HG03575 (cell line): ENCODE results near the gene MDN1.

Source experiments
- ATAC-seq: cut with Tn5 transposase; IDR thresholded peaks from one replicate; pipeline ENCODE4 v1.9.1; 2021; ENCODE audit not compliant: unreplicated experiment, insufficient number of reproducible peaks, low FRiP score; ENCODE audit errors: extremely low read depth

The MDN1 gene

DNA sequence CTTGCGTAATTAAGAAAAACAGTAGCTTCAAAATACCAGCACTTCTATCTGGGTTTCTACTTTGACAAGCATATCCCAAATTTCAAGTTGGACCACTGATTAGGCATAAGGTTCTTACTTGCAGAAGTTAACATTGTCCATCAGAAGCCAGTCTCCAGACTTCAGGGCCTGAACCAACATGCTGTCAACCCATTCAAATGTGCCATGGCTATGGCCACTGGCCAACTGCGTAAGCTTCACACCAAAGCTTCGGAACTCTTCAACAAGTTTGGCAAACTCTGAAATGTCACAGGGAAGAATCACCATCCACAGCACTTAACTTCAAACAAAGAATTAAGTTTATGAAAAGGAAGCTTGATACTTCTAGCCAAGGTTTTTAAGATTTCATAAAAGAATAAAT lies 103.1 kb downstream of the MDN1 start:
- no peak for ATAC-seq

DNA sequence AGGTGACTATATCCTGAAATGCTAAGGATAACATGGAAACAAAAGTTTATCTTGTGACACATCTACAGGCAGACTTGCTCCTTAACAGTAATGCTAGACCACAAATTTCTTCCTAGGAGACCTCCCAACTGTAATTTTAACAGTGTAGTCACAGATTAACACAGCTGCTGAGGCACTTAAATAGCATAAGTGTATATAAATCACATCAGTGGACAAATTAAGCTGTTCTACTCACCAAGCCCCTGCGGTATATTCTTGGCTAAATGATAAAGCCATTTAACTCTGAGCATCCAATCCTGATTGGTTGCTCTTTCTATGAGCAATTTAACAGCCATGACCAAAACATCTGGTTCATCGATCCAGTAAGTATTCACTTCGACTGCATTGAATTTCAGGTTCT lies 107.8 kb downstream of the MDN1 start:
- ATAC-seq, result no peak

DNA sequence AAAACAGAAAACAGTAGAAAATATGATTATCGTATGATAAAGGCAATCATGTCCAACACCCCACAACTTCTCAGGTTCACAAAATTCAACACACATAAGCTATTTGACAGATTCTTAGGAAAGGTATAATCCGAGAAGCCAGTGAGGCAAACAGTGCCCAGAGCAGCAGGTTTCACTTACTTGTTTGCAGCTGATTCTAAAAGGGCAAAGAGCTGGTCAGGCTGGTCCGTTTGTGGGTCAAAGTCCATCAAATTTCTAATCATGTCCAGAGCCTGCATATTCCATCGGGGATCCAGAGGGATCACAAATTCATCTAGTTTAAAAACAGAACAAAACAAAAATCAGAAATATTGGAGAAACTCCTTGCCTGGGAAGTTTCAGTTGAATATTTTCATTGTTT lies 111.3 kb downstream of the MDN1 start:
- ATAC-seq, result no peak

DNA sequence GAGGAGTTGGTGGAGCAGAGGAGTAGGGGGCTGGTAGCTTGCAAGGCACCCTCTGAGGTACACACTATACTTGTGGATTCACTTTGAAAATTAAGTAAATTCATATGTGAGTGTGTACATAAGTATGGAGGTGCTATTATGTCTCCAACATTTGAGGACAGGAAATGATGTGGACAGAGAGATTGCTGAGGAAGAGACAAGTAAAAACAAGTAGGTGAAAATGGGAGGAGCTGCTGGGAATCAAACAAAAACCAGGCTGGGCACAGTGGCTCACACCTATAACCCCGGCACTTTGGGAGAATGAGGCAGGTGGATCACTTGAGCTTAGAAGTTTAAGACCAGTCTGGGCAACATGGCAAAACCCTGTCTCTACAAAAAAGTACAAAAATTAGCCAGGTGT lies 111.8 kb downstream of the MDN1 start:
- no peak for ATAC-seq

DNA sequence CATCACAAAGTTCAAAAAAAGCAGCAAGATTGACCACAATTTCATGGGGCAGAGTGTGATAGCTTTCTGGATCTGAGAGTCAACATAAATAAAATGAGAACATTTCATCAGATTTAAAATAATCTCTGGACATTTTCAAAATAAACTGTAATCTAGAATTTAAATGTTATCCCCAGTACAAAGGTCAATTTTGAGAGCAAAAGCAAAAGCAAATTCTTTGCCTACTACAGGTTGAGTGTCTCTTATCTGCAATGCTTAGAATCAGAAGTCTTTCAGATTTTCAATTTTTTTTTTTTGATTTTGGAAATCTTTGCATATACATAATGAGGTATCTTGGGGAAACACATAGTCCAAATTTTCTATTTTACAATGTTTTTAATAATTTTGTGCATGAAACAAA lies 113.5 kb downstream of the MDN1 start:
- ATAC-seq, result no peak

DNA sequence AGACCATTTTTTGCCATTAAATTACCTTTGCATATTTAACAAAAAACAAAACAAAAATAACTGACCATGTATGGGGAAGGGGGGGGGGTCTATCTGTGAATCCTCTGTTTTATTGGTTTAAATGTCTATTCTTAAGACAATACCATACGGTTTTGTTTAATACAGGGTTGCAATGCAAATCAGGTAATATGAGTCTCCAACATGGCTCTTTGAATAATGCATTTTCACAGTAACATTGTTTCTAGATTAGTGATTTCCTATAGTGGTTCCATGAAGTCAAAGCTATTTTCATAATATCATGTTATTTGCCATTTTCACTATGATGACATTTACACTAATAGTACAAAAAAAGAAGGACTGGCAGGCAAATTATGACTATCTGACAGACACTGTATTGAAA lies 116.3 kb downstream of the MDN1 start:
- ATAC-seq, result no peak

DNA sequence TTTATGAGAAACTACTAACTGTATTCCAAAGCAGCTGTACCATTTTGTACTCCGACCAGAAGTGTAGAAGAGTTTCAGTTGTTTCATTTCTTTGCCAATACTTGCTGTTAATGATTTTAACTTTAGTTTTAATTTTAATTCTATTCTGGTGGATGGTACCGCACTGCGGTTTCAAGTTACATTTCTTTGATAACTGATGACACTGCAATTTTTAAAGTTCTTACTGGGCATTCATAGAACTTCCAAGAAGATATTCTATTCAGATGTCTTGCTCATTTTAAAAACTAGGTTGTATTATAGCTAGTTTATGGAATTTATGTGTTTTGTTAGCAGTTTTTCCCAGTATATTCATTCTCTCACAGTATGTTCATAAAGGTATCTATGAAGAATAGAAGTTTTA lies 117.2 kb downstream of the MDN1 start:
- ATAC-seq, result no peak

DNA sequence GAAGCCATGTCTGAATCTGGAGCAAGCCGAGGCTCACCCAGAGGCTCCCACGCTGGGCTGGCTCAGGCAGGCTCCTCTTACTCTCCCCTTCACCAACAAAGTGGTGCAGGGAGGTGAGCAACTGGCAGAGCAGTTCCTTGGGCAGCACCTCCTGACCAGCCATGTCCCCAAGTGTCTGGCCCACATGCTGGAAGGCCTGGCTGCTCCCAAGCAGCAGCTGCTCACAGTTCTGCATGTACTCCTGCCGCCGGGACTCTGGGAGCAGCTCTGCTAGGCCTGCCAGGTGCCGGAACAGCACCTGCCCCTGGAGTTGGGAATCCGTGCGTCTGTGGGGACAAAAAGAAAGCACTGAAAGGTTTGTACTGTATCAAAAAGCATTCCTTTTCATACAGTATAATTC lies 123.9 kb downstream of the MDN1 start:
- no peak for ATAC-seq

DNA sequence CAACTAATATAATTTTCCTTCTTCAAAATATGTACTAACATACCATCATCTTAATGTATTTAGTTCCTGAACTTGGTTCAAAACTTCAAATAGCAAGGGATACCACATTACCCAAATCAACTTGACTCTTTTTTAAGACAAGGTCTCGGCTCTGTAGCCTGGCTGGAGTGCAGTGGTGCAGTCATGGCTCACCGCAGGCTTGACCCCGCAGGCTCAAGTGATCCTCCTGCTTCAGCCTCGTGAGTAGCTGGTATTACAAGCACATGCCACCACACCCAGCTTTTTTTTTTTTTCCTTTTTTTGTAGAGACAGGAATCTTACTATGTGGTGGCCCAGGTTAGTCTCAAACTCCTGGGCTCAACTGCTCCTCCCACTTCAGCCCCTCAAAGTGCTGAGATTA lies 125.2 kb downstream of the MDN1 start:
- no peak for ATAC-seq

DNA sequence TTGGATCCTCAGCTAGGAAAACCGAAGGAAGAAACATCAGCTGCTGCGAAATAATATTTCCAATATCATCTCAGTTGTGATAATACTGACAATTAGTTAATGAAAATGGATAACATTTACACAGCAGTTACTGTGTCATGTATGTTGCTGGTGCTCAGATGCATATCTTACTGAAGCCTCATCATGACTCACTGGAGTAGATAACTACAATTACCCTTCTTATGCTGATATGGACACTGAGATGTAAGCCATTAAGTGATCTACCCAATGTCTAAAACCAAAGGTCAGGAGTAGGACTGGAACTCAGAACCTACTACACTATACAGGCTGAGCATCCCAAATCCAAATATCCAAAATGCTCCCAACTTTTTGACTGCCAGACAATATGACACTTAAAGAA lies 126.4 kb downstream of the MDN1 start:
- no peak for ATAC-seq

DNA sequence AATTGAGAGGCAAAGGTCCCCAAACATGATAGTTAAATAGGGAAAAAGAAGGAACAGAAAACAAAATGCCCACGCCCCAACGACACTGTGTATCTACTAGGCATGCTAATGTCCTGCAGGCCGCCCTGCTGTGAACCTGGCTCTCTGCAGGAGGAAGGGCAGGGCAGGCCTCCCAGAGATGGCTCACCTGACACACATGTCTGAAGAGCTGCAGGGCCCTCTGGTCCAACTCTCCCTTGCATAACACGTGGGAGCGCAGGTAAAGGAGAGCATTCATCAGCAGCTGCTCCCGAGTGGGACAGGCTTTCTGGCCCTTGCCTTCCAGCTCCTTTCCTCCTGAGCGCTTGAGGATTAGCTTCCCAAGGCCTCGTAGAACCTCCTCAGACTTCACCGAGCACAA lies 127.3 kb downstream of the MDN1 start:
- no peak for ATAC-seq

DNA sequence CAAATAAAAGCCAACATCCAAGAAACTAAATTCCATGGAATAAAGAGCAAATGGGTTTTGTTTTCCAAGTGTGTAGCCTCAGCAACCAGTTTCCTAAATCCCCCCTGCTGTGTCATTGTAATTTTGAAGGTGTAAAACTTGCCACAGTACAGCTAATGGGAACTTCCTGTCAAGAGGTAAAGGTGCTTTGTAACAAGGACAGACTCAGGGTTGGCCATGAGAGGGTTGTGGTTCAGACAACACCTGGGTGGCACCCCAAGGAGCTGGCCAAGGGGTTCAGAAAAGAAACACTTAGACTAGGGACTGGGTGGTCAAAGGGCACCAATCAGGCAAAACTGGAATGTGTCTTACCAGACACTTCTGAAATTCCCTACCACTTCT lies 128.7 kb downstream of the MDN1 start:
- ATAC-seq, result no peak

DNA sequence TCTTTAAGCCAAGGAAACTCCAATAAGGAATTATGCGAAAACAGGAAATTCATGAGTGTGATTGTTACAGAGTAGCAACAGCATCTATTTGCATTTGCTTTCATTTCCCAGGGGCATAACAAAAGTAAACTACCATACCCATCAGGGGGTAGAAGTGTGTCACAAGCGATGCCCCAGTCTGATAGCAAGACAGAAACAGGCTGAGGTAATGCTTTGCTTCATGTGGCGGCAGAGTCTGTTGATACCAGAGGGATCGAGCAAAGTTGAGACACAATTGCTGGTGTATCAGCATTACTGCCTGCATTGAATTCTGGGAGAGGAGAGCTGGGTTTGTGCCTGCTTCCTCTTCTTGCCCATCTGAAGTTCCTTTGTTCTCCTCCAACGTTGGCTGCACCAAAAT lies 129.9 kb downstream of the MDN1 start:
- ATAC-seq, result no peak

DNA sequence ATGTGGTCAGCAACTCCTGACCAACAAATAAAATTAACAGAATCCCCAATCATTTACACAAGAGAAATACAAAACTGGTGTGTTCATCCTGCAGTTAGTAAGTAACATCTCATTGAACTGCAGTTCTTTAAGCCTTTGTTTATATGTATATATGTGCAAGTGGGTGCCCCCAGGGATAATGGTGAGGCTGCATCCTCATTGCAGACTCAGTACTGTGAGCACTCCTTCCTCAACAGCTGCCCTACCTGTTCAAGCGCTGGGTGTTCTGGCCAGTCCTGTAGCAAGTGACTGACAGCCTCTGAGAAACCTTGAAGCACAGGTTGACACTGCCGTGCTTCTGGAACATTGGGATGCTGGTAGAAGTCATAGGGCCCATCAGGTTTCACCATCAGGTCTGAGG lies 131.3 kb downstream of the MDN1 start:
- ATAC-seq, result no peak

DNA sequence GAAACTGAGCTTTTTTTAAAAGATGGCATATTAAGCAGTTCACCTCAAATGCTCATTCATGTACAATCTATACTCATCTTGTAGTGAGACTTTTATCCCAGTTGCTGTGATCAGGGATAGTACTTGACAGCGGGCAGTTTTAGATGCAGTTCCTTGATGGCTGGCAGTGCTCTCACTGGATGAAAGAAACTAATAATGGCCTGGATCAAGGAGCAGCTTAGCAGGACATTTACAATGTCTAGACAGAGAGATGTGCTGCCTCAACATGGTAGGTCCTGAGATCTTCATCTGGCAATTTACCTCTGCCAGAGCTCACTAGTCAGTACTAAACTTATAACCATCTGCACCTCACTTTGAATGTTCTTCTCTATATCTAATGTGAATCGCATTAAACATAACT lies 134.3 kb downstream of the MDN1 start:
- no peak for ATAC-seq

DNA sequence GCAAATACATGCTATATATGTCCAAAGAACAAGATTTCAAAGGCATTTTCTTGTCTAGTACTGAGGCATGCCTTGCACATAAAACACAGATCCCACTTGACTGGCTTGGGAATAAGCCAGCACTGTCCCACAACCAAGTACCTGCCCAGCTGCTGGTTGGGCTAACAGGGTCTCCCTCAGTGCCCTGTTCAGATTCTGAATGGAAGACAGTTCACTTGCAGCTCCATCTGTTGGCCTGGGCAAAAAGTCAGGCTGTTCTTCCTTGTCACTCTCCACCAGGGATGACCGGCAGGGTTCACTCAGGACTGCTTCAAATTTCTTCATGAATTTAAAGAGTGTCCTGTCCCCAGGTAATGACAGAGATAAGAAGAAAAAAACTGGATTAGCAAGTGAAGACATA lies 136.6 kb downstream of the MDN1 start:
- no peak for ATAC-seq

DNA sequence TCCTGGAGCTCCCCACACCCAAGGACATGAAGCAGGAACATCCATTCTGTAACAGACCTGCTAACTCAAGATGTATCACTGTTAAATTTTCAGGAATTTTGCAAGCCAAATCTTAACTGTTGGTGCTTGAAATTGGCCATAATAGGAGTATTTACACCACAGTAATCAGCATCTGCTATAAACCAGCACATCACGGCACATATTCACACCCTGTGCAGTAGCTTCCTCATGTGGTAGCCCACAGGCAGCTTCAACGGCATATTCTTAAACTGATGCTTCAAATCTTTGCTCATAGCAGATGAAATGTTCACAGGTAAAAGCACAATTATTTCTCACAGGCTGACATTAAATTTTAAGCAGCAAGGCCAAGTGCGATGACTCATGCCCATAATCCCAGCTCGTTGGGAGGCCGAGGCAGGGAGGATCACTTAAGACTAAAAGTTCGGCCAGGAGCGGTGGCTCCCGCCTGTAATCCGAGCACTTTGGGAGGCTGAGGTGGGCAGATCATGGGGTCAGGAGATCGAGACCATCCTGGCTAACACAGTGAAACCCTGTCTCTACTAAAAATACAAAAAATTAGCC lies 137.5 kb downstream of the MDN1 start:
- no peak for ATAC-seq

DNA sequence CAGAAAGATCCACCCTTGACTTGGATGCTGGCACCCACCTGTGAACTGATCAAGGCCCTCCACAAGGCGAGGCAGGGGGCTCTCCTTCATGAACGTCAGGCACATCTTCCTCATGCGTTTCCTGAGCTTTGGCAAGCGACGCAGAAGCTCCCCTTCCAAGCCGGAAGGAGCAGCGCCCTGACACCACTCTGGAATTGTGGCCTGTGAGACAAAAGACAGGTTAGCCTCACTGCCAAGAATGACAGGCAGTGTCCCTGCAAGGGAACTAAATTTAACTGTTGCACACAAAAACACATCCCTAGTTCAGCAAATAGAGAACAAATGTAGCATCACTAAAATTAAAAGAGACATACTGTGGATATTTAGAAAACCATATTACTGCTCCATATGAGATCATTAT lies 139.0 kb downstream of the MDN1 start:
- no peak for ATAC-seq

DNA sequence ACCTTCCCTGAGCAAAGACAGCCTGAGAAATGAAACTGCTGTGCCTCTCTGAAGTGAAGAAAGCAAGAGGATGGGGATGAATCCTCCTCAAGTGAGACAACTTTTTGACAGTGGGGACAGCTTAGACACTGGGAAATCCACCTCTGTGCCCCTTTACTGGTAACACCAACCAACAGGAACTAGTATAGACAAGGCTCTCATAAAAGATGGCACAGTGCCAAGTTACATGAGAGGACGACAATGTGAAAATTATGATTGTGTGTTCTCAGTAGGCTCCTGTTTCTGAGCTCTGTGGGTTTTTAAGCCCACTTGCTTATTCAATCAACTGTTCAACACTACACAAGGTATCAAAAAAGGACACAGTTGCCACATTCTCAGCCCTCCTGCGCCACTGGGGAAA lies 139.4 kb downstream of the MDN1 start:
- no peak for ATAC-seq

DNA sequence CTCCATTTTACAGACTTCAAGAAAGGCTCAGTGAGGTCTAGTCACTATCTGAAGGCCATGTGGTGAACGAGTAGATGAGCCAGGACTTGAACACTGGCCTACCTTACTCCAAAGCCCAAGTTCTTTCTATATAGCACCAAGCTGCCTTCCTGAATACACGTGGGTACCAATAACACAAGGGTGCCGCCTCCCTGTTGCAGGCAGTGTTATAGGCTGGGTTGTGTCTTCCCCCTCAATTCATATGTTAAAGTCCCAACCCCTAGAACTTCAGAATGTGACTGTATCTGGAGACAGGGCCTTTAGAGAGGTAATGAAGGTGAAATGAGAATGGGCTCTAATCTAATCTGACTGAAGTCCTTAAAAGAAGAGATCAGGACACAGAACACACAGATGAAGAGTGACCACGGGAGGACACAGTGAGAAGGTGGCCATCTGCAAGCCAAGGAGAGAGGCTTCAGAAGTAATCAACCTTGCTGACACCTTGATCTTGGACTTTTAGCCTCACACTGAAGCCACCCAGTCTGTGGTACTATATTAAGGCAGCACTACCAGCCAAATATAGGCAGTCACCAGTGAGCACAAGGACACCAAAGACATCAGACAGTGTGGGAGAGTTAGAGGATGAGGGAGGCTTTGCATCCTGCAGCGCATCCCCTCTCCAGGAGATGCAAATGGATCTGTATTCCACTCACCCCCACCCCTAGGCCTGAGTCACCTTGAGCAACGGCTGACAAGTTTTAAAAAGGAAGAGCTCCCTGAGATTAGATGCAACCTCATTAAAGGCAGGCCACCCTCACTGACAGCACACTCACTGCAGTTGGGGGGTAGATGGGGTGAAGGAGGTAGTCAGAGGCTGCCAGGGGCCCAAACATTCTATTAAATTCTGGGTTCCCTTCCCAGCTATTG lies 140.1 kb downstream of the MDN1 start:
- no peak for ATAC-seq

DNA sequence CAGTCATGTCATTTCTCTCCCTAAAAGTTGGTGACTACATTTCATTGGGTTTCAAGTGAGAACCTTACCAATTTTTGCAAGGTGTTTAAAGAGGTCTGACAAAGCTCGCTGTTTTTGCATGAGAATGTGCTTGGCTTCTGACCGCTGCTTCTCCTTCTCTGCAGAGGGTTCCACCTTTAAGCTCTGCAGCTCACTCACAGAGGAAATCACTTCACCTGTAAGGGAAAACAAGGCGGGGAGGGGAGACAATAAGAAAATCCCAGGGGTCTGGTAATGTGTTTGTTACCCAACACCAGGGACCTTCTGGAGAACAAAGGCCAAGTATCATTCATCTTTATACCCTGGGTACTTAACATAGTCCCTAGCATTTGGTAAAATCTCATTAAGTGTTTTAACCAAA lies 141.1 kb downstream of the MDN1 start:
- no peak for ATAC-seq
